Caco-2 (cell line): Measurements from ENCODE around the gene PASD1. TPM values are rescaled to one million over a fixed set of nuclear protein-coding genes. Genes with fewer than 3 reads are reported as not detected.

Experiments
- BruUV-seq: library from RNA; stranded (reverse); fragments of 400-500 nt; replicated peaks from 2 replicates; lab custom pipeline; 2021; lab: Mats Ljungman, UMichigan
- CTCF ChIA-PET: fragments of 300-600 bp; sonication (Branson Sonifier 250); formaldehyde crosslinking; loops from one replicate; lab custom pipeline; 2022; ENCODE audit warnings: antibody characterized with exemption; lab: Charles Lee
- POLR2A ChIA-PET: fragments of 300-600 bp; sonication (Branson Sonifier 250); formaldehyde crosslinking; loops from one replicate; lab custom pipeline; 2022; ENCODE audit warnings: antibody characterized with exemption; lab: Charles Lee
- DNase-seq, 2 experiments: peaks; one replicate each; pipeline versions ENCODE4 v3.0.0 to v3.0.0-alpha.2; 2020 to 2022
- H3K27me3 ChIP-seq: replicated peaks from 2 replicates; pipeline ENCODE4 v1.6.0; 2011; ENCODE audit warnings: low read length; ENCODE audit not compliant: control insufficient read depth, insufficient read depth
- H3K36me3 ChIP-seq: 2 replicates; pipeline ENCODE4 v1.5.1; 2011; ENCODE audit warnings: low read length; ENCODE audit not compliant: control insufficient read depth, insufficient read depth
- H3K4me1 ChIP-seq: fragments of 250-450 bp; sonication (Bioruptor Pico); 2 replicates; pipeline ENCODE4 v1.5.1; 2020; ENCODE audit warnings: mild to moderate bottlenecking
- H3K4me3 ChIP-seq: 2 replicates; pipeline ENCODE4 v1.5.1; 2011; ENCODE audit warnings: low read depth, mild to moderate bottlenecking, control low read depth, low read length
- H3K9me3 ChIP-seq: fragments of 250-450 bp; sonication (Bioruptor Pico); 2 replicates; pipeline ENCODE4 v1.5.1; 2020; ENCODE audit warnings: mild to moderate bottlenecking, moderate library complexity
- H3K27ac Mint-ChIP-seq: one replicate; pipeline ENCODE4 v1.8.0; 2022; ENCODE audit warnings: mixed read lengths; ENCODE audit not compliant: unreplicated experiment
- H3K27me3 Mint-ChIP-seq: one replicate; pipeline ENCODE4 v1.8.0; 2022; ENCODE audit warnings: mixed read lengths; ENCODE audit not compliant: insufficient read depth, unreplicated experiment
- H3K36me3 Mint-ChIP-seq: one replicate; pipeline ENCODE4 v1.8.0; 2022; ENCODE audit warnings: mild to moderate bottlenecking, mixed read lengths; ENCODE audit not compliant: insufficient read depth, unreplicated experiment
- H3K4me1 Mint-ChIP-seq: one replicate; pipeline ENCODE4 v1.8.0; 2022; ENCODE audit warnings: low read depth, mixed read lengths; ENCODE audit not compliant: unreplicated experiment
- H3K4me3 Mint-ChIP-seq: one replicate; pipeline ENCODE4 v1.8.0; 2022; ENCODE audit warnings: mild to moderate bottlenecking, moderate library complexity, mixed read lengths; ENCODE audit not compliant: unreplicated experiment
- H3K9me3 Mint-ChIP-seq: one replicate; pipeline ENCODE4 v1.8.0; 2022; ENCODE audit warnings: mixed read lengths; ENCODE audit not compliant: unreplicated experiment
- intact Hi-C: fragments of 100-400 bp; cut with micrococcal nuclease; formaldehyde crosslinking; loops from one replicate; pipeline ENCODE4 v1.10.0; 2022; ENCODE audit not compliant: unreplicated experiment
- total RNA-seq: library from RNA; stranded (reverse); gene quantifications from 2 replicates; pipeline ENCODE4 v1.2.3, GENCODE V29; 2022
- TF ChIP-seq, protein P1 (sequence below), 2 experiments: fragments of 200-600 bp in 1 of 2; IDR thresholded peaks; 1 replicate in 1 of 2; 2 replicates in 1 of 2; pipeline versions ENCODE4 v1.5.1 to v1.8.0; 2011 to 2022; ENCODE audit warnings: antibody characterized with exemption in 1 of 2, control low read depth in 1 of 2, inconsistent platforms in 1 of 2, low read depth in 1 of 2, low read length in 1 of 2, mild to moderate bottlenecking in 1 of 2, moderate library complexity in 1 of 2; ENCODE audit not compliant: insufficient read depth in 1 of 2, severe bottlenecking in 1 of 2, unreplicated experiment in 1 of 2

Gene PASD1
- total RNA-seq, 1 experiment from 2014 or later: not detected

DNA sequence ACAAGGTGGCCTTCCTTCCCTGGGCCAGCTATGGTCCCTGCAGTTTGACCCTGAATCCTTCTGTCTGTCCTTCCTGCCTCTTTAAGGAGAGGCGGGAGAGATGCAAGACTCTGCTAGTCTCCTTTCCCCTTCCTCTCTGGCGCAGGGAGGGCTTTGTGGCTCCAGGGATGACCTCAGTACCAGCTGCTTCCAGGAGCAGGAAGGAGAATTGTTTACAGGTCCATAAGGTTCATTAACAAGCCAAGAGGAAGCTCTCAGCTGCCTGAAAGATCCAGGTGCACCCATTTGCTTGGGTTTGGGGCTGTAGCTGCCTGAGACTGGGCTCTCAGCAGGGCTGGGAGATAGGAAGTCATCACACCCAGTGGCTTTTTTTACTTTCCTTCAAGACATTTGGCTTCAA lies 148.3 kb downstream of the PASD1 start:
- Histone ChIP-seq H3K4me3 (no peak overlapping the region), H3K9me3 (no peaks in the 10 kb centered on the region), H3K36me3 (no peaks in the 10 kb centered on the region), H3K4me1 (no peaks in the 10 kb centered on the region), H3K27me3 (no peaks in the 10 kb centered on the region; the same call in 1 of the 2 replicates)
- no peaks in the 10 kb centered on the region for H3K36me3 Mint-ChIP-seq
- no peaks in the 10 kb centered on the region for H3K9me3 Mint-ChIP-seq
- POLR2A ChIA-PET: no interaction called here
- CTCF ChIA-PET: no interaction called here
- H3K27me3 Mint-ChIP-seq: no peaks in the 10 kb centered on the region
- no peak overlapping the region for H3K27ac Mint-ChIP-seq
- H3K4me3 Mint-ChIP-seq: no peak overlapping the region
- DNase-seq: no peak
- no peaks in the 10 kb centered on the region for H3K4me1 Mint-ChIP-seq
- intact Hi-C loops: no loop called here
- BruUV-seq: no TSS peak
- TF ChIP-seq, protein P1, sequence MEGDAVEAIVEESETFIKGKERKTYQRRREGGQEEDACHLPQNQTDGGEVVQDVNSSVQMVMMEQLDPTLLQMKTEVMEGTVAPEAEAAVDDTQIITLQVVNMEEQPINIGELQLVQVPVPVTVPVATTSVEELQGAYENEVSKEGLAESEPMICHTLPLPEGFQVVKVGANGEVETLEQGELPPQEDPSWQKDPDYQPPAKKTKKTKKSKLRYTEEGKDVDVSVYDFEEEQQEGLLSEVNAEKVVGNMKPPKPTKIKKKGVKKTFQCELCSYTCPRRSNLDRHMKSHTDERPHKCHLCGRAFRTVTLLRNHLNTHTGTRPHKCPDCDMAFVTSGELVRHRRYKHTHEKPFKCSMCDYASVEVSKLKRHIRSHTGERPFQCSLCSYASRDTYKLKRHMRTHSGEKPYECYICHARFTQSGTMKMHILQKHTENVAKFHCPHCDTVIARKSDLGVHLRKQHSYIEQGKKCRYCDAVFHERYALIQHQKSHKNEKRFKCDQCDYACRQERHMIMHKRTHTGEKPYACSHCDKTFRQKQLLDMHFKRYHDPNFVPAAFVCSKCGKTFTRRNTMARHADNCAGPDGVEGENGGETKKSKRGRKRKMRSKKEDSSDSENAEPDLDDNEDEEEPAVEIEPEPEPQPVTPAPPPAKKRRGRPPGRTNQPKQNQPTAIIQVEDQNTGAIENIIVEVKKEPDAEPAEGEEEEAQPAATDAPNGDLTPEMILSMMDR (IDR thresholded peaks at IDR 0.05; ENCODE audit: insufficient read depth in 1 of 2, low read depth in 1 of 2, low read length in 1 of 2, severe bottlenecking in 1 of 2, unreplicated experiment in 1 of 2): no peak

GRCh38 chrX:151712253-151712652 lies 148.8 kb downstream of the PASD1 start:
- ChIA-PET POLR2A (no interaction called here), CTCF (no interaction called here)
- H3K36me3 Mint-ChIP-seq: no peaks in the 10 kb centered on the region
- no peaks in the 10 kb centered on the region for H3K27me3 Mint-ChIP-seq
- intact Hi-C loops: no loop called here
- BruUV-seq: no TSS peak
- TF ChIP-seq, protein P1 (IDR thresholded peaks at IDR 0.05; ENCODE audit: insufficient read depth in 1 of 2, low read depth in 1 of 2, low read length in 1 of 2, severe bottlenecking in 1 of 2, unreplicated experiment in 1 of 2): no peak
- no peaks in the 10 kb centered on the region for H3K4me1 ChIP-seq
- no peaks in the 10 kb centered on the region for H3K36me3 ChIP-seq
- no peaks in the 10 kb centered on the region for H3K9me3 Mint-ChIP-seq
- no peaks in the 10 kb centered on the region; the same call in 1 of the 2 replicates for H3K27me3 ChIP-seq
- no peak overlapping the region for H3K4me3 ChIP-seq
- DNase-seq: no peak
- no peak overlapping the region for H3K27ac Mint-ChIP-seq
- no peaks in the 10 kb centered on the region for H3K9me3 ChIP-seq
- H3K4me1 Mint-ChIP-seq: no peaks in the 10 kb centered on the region
- H3K4me3 Mint-ChIP-seq: no peak overlapping the region

GRCh38 chrX:151713849-151714248 lies 150.4 kb downstream of the PASD1 start:
- POLR2A ChIA-PET: no interaction called here
- TF ChIP-seq, protein P1 (IDR thresholded peaks at IDR 0.05; ENCODE audit: insufficient read depth in 1 of 2, low read depth in 1 of 2, low read length in 1 of 2, severe bottlenecking in 1 of 2, unreplicated experiment in 1 of 2): peak; percentile 19 to 55
- BruUV-seq: no TSS peak

More at GRCh38 chrX:151713849-151714248, 150.4 kb downstream of the PASD1 start:
- intact Hi-C loops: no loop called here
- Histone ChIP-seq H3K27me3 (no peaks in the 10 kb centered on the region), H3K4me1 (no peaks in the 10 kb centered on the region), H3K36me3 (no peaks in the 10 kb centered on the region), H3K4me3 (no peak overlapping the region), H3K9me3 (no peaks in the 10 kb centered on the region)
- no peaks in the 10 kb centered on the region for H3K9me3 Mint-ChIP-seq
- H3K4me3 Mint-ChIP-seq: no peak overlapping the region
- no peak overlapping the region for H3K27ac Mint-ChIP-seq
- H3K27me3 Mint-ChIP-seq: peaks cover 3% of the 10 kb centered on the region
- no peaks in the 10 kb centered on the region for H3K4me1 Mint-ChIP-seq
- CTCF ChIA-PET: no interaction called here
- no peaks in the 10 kb centered on the region for H3K36me3 Mint-ChIP-seq
- peak in 1 of 2 experiments; percentile 29 for DNase-seq
